ENCODE measurements around the gene TMEM247. TPM values are rescaled to one million over a fixed set of nuclear protein-coding genes. Genes with fewer than 3 reads are reported as not detected.

Gene TMEM247
- total and polyA plus RNA-seq, 2 donors from 2014 or later = not detected

- Histone ChIP-seq H3K36me3 (ENCODE audit: control insufficient read depth in 2 of 3, insufficient read depth in 3 of 3, low read length in 3 of 3) (no peaks in the 10 kb centered on the region), H3K27ac (ENCODE audit: low read depth in 2 of 2, low read length in 2 of 2) (no peak overlapping the region), H3K4me3 (ENCODE audit: low read length in 3 of 3) (no peak overlapping the region), H3K9me3 (ENCODE audit: control insufficient read depth in 2 of 3, insufficient read depth in 1 of 3, low read length in 3 of 3) (no peaks in the 10 kb centered on the region), H3K4me1 (ENCODE audit: control insufficient read depth in 2 of 3, insufficient read depth in 2 of 3, low read depth in 1 of 3, low read length in 3 of 3) (no peaks in the 10 kb centered on the region), H3K27me3 (ENCODE audit: control insufficient read depth, insufficient read depth, low read length) (no peaks in the 10 kb centered on the region), H3K9ac (ENCODE audit: low read length in 3 of 3) (no peak overlapping the region)
- TF ChIP-seq CTCF (IDR thresholded peaks at IDR 0.05; ENCODE audit: borderline replicate concordance, extremely low read depth, insufficient read depth) = no peak
- no peak for FAIRE-seq
- DNase-seq = no peak
- intact Hi-C loops (cut with DNase I) = no loop called here
These were observed 3.1 kb downstream of the TMEM247 start for GRCh38 chr2:46482490-46482889.

GRCh38 chr2:46485002-46485401, 5.6 kb downstream of the TMEM247 start:
- Histone ChIP-seq H3K27me3 (ENCODE audit: control insufficient read depth, insufficient read depth, low read length) (no peaks in the 10 kb centered on the region), H3K4me1 (ENCODE audit: control insufficient read depth in 2 of 3, insufficient read depth in 2 of 3, low read depth in 1 of 3, low read length in 3 of 3) (peaks cover 0 to 3% (median 0%) of the 10 kb centered on the region in 3 donors), H3K4me3 (ENCODE audit: low read length in 3 of 3) (no peak overlapping the region), H3K9ac (ENCODE audit: low read length in 3 of 3) (no peak overlapping the region), H3K36me3 (ENCODE audit: control insufficient read depth in 2 of 3, insufficient read depth in 3 of 3, low read length in 3 of 3) (no peaks in the 10 kb centered on the region), H3K27ac (ENCODE audit: low read depth in 2 of 2, low read length in 2 of 2) (no peak overlapping the region), H3K9me3 (ENCODE audit: control insufficient read depth in 2 of 3, insufficient read depth in 1 of 3, low read length in 3 of 3) (no peaks in the 10 kb centered on the region)
- intact Hi-C loops (cut with DNase I) = no loop called here
- no peak for TF ChIP-seq CTCF (IDR thresholded peaks at IDR 0.05; ENCODE audit: borderline replicate concordance, extremely low read depth, insufficient read depth)
- DNase-seq (no peak), FAIRE-seq (no peak)

GRCh38 chr2:46486436-46486835, 7.1 kb downstream of the TMEM247 start:
- no peak for DNase-seq
- intact Hi-C loops (cut with DNase I) = no loop called here
- Histone ChIP-seq H3K4me3 (ENCODE audit: low read length in 3 of 3) (no peak overlapping the region), H3K4me1 (ENCODE audit: control insufficient read depth in 2 of 3, insufficient read depth in 2 of 3, low read depth in 1 of 3, low read length in 3 of 3) (peaks cover 0 to 10% (median 0%) of the 10 kb centered on the region in 3 donors), H3K27ac (ENCODE audit: low read depth in 2 of 2, low read length in 2 of 2) (no peak overlapping the region), H3K9me3 (ENCODE audit: control insufficient read depth in 2 of 3, insufficient read depth in 1 of 3, low read length in 3 of 3) (no peaks in the 10 kb centered on the region), H3K9ac (ENCODE audit: low read length in 3 of 3) (no peak overlapping the region), H3K27me3 (ENCODE audit: control insufficient read depth, insufficient read depth, low read length) (no peaks in the 10 kb centered on the region), H3K36me3 (ENCODE audit: control insufficient read depth in 2 of 3, insufficient read depth in 3 of 3, low read length in 3 of 3) (no peaks in the 10 kb centered on the region)
- FAIRE-seq = no peak
- no peak for TF ChIP-seq CTCF (IDR thresholded peaks at IDR 0.05; ENCODE audit: borderline replicate concordance, extremely low read depth, insufficient read depth)
